H1 (cell line): ENCODE results near the gene OR5M11.

Source experiments
- ATF2 ChIP-seq: IDR thresholded peaks from 2 replicates; pipeline ENCODE4 v1.6.1; 2012; ENCODE audit warnings: low read length, inconsistent platforms
- BACH1 ChIP-seq: IDR thresholded peaks from 2 replicates; pipeline ENCODE4 v1.6.1; 2012; ENCODE audit warnings: low read length, improper control_type of control experiment
- CHD2 ChIP-seq: IDR thresholded peaks from 2 replicates; pipeline ENCODE4 v1.6.1; 2012; ENCODE audit warnings: low read length, improper control_type of control experiment
- EP300 ChIP-seq, 2 experiments: IDR thresholded peaks; 1 replicate in 1 of 2; 2 replicates in 1 of 2; pipeline ENCODE4 v1.6.1; 2011 to 2012; ENCODE audit warnings: low read depth in 2 of 2, low read length in 2 of 2, mild to moderate bottlenecking in 2 of 2, borderline replicate concordance in 1 of 2, inconsistent platforms in 1 of 2, moderate library complexity in 1 of 2
- EZH2 ChIP-seq: fragments of 200-600 bp; sonication (generic); IDR thresholded peaks from 2 replicates; pipeline ENCODE4 v1.7.1; 2012; ENCODE audit warnings: low read depth, mild to moderate bottlenecking, moderate library complexity, low read length, inconsistent platforms; ENCODE audit not compliant: severe bottlenecking
- GTF2F1 ChIP-seq: IDR thresholded peaks from 2 replicates; pipeline ENCODE4 v1.6.1; 2012; ENCODE audit warnings: low read depth, low read length, improper control_type of control experiment, borderline replicate concordance
- MAX ChIP-seq: IDR thresholded peaks from 2 replicates; pipeline ENCODE4 v1.6.1; 2012; ENCODE audit warnings: inconsistent platforms
- POLR2AphosphoS5 ChIP-seq: IDR thresholded peaks from 2 replicates; pipeline ENCODE4 v1.6.1; 2011; ENCODE audit warnings: low read depth, low read length
- RAD21 ChIP-seq, 2 experiments: IDR thresholded peaks in 1 of 2; conservative IDR thresholded peaks in 1 of 2; 2 replicates each; pipeline ENCODE4 v1.6.1; 2011; ENCODE audit warnings: low read depth in 2 of 2, low read length in 2 of 2, improper control_type of control experiment in 1 of 2, inconsistent platforms in 1 of 2, mild to moderate bottlenecking in 1 of 2, moderate library complexity in 1 of 2
- SIRT6 ChIP-seq: IDR thresholded peaks from one replicate; pipeline ENCODE4 v1.7.1; 2012; ENCODE audit warnings: low read length, inconsistent platforms
- SP1 ChIP-seq: IDR thresholded peaks from 2 replicates; pipeline ENCODE4 v1.6.1; 2011; ENCODE audit warnings: low read depth, low read length
- TCF12 ChIP-seq: IDR thresholded peaks from 2 replicates; pipeline ENCODE4 v1.6.1; 2011; ENCODE audit warnings: low read depth, mild to moderate bottlenecking, low read length
- TF ChIP-seq, protein P1 (sequence below), 3 experiments: IDR thresholded peaks; 1 replicate in 2 of 3; 2 replicates in 1 of 3; pipeline versions ENCODE4 v1.5.1 to v1.6.1; 2011; ENCODE audit warnings: low read length in 3 of 3, mild to moderate bottlenecking in 3 of 3, inconsistent platforms in 2 of 3, low read depth in 1 of 3, moderate library complexity in 1 of 3; ENCODE audit not compliant: insufficient read depth in 1 of 3; ENCODE audit errors: control extremely low read depth in 1 of 3
- TF ChIP-seq, protein P2 (sequence below): fragments of 300-600 bp; sonication (generic); IDR thresholded peaks from 2 replicates; pipeline ENCODE4 v1.7.1; 2012; ENCODE audit warnings: low read length, moderate library complexity, mild to moderate bottlenecking, inconsistent platforms; ENCODE audit not compliant: insufficient replicate concordance

GRCh38 chr11:56577621-56578020 is 34.6 kb upstream of the OR5M11 start, which contains the start of gene OR5M10:
- TF ChIP-seq POLR2AphosphoS5 = no peak
- TF ChIP-seq, protein P1, sequence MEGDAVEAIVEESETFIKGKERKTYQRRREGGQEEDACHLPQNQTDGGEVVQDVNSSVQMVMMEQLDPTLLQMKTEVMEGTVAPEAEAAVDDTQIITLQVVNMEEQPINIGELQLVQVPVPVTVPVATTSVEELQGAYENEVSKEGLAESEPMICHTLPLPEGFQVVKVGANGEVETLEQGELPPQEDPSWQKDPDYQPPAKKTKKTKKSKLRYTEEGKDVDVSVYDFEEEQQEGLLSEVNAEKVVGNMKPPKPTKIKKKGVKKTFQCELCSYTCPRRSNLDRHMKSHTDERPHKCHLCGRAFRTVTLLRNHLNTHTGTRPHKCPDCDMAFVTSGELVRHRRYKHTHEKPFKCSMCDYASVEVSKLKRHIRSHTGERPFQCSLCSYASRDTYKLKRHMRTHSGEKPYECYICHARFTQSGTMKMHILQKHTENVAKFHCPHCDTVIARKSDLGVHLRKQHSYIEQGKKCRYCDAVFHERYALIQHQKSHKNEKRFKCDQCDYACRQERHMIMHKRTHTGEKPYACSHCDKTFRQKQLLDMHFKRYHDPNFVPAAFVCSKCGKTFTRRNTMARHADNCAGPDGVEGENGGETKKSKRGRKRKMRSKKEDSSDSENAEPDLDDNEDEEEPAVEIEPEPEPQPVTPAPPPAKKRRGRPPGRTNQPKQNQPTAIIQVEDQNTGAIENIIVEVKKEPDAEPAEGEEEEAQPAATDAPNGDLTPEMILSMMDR (IDR thresholded peaks at IDR 0.05; ENCODE audit: control extremely low read depth in 1 of 3, insufficient read depth in 1 of 3, low read depth in 1 of 3, low read length in 3 of 3) = no peak
- TF ChIP-seq EZH2 = no peak
- no peak for TF ChIP-seq TCF12
- TF ChIP-seq, protein P2, sequence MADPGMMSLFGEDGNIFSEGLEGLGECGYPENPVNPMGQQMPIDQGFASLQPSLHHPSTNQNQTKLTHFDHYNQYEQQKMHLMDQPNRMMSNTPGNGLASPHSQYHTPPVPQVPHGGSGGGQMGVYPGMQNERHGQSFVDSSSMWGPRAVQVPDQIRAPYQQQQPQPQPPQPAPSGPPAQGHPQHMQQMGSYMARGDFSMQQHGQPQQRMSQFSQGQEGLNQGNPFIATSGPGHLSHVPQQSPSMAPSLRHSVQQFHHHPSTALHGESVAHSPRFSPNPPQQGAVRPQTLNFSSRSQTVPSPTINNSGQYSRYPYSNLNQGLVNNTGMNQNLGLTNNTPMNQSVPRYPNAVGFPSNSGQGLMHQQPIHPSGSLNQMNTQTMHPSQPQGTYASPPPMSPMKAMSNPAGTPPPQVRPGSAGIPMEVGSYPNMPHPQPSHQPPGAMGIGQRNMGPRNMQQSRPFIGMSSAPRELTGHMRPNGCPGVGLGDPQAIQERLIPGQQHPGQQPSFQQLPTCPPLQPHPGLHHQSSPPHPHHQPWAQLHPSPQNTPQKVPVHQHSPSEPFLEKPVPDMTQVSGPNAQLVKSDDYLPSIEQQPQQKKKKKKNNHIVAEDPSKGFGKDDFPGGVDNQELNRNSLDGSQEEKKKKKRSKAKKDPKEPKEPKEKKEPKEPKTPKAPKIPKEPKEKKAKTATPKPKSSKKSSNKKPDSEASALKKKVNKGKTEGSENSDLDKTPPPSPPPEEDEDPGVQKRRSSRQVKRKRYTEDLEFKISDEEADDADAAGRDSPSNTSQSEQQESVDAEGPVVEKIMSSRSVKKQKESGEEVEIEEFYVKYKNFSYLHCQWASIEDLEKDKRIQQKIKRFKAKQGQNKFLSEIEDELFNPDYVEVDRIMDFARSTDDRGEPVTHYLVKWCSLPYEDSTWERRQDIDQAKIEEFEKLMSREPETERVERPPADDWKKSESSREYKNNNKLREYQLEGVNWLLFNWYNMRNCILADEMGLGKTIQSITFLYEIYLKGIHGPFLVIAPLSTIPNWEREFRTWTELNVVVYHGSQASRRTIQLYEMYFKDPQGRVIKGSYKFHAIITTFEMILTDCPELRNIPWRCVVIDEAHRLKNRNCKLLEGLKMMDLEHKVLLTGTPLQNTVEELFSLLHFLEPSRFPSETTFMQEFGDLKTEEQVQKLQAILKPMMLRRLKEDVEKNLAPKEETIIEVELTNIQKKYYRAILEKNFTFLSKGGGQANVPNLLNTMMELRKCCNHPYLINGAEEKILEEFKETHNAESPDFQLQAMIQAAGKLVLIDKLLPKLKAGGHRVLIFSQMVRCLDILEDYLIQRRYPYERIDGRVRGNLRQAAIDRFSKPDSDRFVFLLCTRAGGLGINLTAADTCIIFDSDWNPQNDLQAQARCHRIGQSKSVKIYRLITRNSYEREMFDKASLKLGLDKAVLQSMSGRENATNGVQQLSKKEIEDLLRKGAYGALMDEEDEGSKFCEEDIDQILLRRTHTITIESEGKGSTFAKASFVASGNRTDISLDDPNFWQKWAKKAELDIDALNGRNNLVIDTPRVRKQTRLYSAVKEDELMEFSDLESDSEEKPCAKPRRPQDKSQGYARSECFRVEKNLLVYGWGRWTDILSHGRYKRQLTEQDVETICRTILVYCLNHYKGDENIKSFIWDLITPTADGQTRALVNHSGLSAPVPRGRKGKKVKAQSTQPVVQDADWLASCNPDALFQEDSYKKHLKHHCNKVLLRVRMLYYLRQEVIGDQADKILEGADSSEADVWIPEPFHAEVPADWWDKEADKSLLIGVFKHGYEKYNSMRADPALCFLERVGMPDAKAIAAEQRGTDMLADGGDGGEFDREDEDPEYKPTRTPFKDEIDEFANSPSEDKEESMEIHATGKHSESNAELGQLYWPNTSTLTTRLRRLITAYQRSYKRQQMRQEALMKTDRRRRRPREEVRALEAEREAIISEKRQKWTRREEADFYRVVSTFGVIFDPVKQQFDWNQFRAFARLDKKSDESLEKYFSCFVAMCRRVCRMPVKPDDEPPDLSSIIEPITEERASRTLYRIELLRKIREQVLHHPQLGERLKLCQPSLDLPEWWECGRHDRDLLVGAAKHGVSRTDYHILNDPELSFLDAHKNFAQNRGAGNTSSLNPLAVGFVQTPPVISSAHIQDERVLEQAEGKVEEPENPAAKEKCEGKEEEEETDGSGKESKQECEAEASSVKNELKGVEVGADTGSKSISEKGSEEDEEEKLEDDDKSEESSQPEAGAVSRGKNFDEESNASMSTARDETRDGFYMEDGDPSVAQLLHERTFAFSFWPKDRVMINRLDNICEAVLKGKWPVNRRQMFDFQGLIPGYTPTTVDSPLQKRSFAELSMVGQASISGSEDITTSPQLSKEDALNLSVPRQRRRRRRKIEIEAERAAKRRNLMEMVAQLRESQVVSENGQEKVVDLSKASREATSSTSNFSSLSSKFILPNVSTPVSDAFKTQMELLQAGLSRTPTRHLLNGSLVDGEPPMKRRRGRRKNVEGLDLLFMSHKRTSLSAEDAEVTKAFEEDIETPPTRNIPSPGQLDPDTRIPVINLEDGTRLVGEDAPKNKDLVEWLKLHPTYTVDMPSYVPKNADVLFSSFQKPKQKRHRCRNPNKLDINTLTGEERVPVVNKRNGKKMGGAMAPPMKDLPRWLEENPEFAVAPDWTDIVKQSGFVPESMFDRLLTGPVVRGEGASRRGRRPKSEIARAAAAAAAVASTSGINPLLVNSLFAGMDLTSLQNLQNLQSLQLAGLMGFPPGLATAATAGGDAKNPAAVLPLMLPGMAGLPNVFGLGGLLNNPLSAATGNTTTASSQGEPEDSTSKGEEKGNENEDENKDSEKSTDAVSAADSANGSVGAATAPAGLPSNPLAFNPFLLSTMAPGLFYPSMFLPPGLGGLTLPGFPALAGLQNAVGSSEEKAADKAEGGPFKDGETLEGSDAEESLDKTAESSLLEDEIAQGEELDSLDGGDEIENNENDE = no peak
- no peak for TF ChIP-seq RAD21 (IDR thresholded peaks at IDR 0.05 in 1 of 2, conservative IDR thresholded peaks at IDR 0.05 in 1 of 2; ENCODE audit: low read depth in 2 of 2, low read length in 2 of 2)
- TF ChIP-seq MAX = no peak
- TF ChIP-seq BACH1 = no peak
- TF ChIP-seq SP1 = no peak
- TF ChIP-seq EP300 (IDR thresholded peaks at IDR 0.05; ENCODE audit: borderline replicate concordance in 1 of 2, low read depth in 2 of 2, low read length in 2 of 2) = no peak
- TF ChIP-seq GTF2F1 = no peak
- TF ChIP-seq SIRT6 = no peak
- no peak for TF ChIP-seq CHD2
- TF ChIP-seq ATF2 = no peak
